Ramos (cell line): ENCODE data around the gene A1CF.
"Not testable (repeated sequence)": the region's sequence is repeated elsewhere in the genome, so short reads cannot be mapped to it uniquely, and the experiment has no call there.

ENCODE experiments used
- in situ Hi-C: fragments of 300-500 bp; cut with MboI; formaldehyde crosslinking; loops from one replicate; pipeline ENCODE4 v1.14.3; 2022; ENCODE audit warnings: low sequenced_read_pairs; ENCODE audit not compliant: unreplicated experiment

The A1CF gene

DNA sequence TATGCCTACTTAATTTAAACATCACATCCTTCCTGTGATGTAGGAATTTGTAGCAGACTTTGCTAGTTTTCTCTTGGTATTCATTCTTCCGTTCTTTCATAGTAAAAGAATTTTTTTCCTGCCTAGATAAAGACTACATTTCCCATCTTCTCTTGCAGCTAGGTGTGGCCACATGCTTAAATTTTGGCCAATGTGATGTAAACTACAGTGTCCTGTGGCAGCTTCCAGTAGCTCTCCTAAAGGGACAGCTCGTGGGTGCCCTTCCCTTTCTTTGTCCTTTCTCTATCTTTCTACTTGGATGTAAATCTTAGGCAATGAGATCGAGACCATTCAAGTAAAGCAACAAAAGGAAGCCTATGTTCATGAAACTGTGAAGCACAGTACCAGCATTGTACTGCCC lies 87.1 kb downstream of the A1CF start:
- in situ Hi-C loops, result no loop called here

DNA sequence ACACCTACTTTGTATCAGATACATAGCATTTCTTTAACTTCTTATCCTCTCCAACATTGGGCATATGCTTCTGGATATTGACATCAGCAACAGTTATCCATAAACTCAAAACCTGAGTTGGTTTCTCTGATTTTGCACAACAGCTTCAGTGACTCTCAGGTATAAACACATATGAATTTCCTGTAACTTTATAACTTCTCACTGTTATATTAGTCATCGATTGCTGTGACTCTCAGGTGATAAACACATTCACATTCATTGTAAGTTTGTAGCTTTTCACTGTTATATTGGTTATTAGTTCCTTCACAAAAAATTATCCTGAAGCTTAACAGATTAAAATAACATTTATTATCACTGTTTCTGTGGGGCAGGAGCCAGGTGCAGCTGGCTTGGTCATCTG lies 88.7 kb downstream of the A1CF start:
- in situ Hi-C loops, result no loop called here

DNA sequence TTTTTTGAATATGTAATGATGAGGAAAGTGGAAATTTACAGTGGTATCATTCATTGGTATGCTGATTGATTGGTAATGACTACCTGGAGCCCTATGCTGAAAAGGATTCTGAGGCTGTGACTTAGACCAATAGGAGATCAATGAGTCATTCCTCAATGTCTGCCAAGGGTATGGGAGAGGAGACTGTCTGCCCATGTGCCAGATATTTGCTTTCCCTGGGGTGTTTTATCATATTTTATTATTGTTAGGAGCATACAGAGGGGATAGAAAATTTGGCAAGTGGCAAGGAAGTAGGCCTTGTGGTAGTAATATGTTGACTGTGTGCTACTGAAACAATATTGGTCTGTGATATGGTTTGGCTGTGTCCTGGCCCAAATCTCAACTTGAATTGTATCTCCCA lies 90.9 kb downstream of the A1CF start:
- in situ Hi-C loops, result no loop called here

DNA sequence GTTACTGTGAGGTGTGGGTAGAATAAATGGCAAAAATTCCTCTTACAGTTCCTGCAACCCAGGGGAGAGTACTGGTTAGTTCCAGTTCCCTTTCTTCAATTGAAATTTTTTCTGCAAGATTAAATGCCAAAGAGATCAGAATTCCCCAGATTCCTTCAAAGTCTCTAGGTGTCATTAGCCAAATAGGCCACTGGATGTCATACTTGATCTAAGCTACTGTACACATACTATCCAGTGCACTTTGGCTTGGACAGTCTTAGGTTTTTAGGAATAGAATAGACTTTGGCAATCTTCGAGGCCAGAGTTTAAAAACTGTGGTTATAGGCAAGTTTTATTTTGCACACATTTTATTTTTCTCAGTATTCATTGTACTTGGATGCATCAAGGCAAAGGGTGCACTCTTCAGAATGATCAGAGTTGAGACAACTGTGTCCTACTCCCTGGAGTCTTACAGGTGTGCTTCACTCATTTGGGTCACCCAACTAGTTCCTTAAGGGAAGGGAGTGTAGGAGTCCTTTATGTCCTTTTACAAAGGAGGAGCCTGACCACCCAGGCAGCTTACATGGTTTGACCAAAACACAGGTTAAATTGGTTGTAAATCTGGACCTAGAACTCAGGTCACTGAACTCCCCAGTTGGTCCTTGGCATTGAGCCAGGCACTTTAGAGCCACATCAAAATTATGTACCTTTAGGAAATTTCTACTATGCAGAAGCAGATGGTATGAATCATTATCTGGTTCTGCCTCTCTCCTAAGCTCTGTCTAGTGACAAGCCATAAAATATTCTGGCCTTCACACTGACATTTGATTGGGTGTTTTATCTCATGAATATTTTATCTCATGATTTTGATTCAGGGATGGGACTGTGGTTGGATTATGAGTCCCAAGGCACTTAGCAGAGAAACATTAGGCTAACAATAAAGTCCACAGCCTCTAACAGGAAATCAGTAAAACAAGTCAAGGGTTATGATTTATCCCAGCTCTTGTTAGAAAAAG lies 96.2 kb downstream of the A1CF start:
- in situ Hi-C loops, result no loop called here

DNA sequence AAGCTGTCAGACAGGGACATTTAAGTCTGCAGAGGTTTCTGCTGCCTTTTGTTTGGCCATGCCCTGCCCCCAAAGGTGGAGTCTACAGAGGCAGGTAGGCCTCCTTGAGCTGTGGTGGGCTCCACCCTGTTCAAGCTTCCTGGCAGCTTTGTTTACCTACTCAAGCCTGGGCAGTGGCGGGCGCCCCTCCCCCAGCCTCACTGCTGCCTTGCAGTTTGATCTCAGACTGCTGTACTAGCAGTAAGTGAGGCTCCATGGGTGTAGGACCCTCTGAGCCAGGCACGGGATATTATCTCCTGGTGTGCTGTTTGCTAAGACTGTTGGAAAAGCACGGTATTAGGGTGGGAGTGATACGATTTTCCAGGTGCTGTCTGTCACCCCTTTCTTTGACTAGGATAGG lies 97.5 kb downstream of the A1CF start:
- in situ Hi-C loops, result not testable (repeated sequence)

DNA sequence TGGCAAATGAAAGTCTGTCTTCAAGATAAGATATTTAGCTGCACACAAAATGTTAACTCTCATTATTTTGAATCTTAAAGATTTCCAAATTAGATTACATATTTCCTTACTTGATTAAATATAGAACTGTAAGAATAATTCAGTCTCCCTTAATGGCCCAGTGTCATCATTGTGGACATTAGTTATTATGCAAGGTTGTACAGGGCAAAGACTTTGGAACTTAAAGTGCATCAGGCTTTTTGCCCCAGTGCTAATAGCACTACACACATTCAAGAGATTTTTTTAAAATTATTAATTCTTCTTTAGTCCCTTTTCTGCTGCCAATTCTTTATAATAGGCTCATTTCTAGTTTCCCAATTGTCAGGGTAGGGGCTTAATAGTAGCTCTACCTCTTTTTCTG lies 103.4 kb downstream of the A1CF start:
- in situ Hi-C loops, result not testable (repeated sequence)

DNA sequence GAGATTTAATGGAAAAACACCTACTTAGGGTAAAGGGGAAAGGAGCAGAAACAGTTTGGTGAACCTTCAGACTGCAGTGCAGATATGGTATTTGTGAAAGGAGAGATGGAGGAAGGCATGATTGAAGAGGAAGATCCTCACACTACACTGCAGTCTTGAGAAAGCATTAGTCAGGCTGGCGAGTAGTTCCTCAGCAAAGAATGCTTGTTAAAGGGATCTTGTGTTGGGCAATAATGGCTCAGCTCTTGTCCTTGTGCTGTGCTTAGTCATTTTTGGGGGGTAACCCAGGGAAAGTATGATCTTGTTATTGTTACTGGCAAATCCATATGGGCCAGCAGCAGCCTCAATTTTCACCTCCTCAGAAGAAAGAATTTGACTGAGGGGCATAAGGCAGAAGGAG lies 105.4 kb downstream of the A1CF start:
- in situ Hi-C loops, result not testable (repeated sequence)

DNA sequence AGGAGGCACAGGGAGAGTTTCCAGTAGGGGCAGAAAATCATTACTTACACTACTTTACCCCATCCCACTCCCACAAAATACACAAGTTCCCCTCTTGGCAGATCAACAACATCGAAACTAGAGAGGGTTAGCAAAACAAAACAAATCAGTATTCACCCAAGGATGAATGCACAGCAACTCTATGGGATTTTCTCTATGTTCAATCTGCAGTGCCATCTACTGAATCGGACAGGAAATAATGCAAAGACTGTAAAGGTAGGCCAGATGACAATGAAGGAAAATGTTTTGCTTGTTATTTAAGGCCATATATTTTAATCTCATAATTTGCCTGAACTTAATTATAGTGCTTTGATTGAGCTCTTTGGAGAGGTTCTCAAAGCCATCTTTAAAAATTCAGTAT lies 110.6 kb downstream of the A1CF start:
- in situ Hi-C loops, result not testable (repeated sequence)

DNA sequence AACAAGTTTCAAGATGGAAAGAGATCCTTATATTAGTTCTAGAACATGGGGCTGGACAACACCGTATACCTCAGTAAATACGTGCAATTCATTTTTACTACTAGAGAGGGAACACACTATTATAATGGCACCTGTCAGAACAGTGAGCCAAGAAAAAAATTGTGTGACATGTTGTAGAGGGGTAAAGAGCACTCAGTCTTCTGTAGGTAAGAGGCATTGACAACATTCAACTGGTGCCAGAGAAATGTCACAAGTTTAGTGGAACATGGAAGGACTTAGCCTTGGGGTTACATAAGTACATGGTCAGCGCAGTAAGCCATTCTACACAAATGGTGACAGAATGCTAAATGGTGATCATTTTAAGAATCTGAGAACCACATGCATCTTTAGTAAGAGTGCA lies 113.4 kb downstream of the A1CF start:
- in situ Hi-C loops, result not testable (repeated sequence)

DNA sequence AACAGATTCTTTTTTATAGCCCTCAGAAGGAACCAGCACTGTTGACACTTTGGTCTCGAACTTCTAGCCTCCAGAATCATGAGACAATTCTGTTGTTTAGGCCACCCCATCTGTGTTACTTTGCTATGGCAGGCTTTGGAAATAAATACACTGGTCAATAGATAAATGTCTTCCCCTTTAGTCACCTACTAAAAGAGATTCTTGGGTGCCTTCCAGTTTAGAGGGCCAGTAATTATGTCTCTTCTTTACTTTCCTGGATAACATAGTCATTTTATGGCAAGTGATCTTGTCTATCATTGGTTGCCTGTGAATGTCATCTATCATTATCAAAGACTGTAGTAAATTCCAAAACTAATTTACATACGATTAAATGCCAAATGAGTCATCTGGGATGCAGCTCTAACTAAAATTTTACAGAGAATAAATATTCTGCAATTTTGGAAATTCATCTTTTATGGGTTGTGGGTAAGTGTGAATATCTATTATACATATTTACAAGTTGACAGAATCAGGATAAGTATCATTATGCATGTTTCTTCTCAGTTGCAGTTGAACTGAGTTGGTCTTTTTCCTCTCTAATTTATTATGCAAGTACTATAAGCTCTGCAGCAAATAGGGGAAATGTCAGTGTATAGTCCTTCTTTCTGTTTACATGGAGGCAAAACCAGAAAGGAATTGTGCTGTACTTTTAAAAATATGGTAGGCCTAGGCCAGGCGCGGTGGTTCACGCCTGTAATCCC lies 118.5 kb downstream of the A1CF start:
- in situ Hi-C loops, result not testable (repeated sequence)
